ENCODE results near the gene LHFPL6. TPM values are rescaled to one million over a fixed set of nuclear protein-coding genes. Genes with fewer than 3 reads are reported as not detected.

The LHFPL6 gene
- polyA plus RNA-seq, 2 of the 4 experiments (the other 2 are of a cell fraction), result 1.7 to 5.4 TPM

DNA sequence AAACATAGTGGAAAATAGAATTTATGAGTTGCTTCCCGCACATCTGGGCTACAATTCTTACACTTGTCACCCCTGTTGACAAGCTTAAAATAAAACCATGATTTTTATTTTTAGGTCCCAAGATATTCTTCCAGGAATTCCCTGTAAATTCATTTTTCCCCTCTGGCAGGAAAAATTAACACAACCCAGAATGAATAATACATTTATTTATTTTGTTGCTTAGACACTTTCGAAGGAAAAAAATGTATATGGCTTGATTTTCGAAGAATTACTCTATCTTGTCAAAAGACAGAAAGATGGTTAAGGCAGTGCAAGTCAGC, 74.4 kb downstream of the LHFPL6 start (continued):
- TF ChIP-seq, protein P1, sequence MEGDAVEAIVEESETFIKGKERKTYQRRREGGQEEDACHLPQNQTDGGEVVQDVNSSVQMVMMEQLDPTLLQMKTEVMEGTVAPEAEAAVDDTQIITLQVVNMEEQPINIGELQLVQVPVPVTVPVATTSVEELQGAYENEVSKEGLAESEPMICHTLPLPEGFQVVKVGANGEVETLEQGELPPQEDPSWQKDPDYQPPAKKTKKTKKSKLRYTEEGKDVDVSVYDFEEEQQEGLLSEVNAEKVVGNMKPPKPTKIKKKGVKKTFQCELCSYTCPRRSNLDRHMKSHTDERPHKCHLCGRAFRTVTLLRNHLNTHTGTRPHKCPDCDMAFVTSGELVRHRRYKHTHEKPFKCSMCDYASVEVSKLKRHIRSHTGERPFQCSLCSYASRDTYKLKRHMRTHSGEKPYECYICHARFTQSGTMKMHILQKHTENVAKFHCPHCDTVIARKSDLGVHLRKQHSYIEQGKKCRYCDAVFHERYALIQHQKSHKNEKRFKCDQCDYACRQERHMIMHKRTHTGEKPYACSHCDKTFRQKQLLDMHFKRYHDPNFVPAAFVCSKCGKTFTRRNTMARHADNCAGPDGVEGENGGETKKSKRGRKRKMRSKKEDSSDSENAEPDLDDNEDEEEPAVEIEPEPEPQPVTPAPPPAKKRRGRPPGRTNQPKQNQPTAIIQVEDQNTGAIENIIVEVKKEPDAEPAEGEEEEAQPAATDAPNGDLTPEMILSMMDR (IDR thresholded peaks at IDR 0.05), result no peak
- TF ChIP-seq MAFK (IDR thresholded peaks at IDR 0.05; ENCODE audit: partially characterized antibody) (no peak), ZSCAN20 (CRISPR knock-in tag; IDR thresholded peaks at IDR 0.05) (no peak)

DNA sequence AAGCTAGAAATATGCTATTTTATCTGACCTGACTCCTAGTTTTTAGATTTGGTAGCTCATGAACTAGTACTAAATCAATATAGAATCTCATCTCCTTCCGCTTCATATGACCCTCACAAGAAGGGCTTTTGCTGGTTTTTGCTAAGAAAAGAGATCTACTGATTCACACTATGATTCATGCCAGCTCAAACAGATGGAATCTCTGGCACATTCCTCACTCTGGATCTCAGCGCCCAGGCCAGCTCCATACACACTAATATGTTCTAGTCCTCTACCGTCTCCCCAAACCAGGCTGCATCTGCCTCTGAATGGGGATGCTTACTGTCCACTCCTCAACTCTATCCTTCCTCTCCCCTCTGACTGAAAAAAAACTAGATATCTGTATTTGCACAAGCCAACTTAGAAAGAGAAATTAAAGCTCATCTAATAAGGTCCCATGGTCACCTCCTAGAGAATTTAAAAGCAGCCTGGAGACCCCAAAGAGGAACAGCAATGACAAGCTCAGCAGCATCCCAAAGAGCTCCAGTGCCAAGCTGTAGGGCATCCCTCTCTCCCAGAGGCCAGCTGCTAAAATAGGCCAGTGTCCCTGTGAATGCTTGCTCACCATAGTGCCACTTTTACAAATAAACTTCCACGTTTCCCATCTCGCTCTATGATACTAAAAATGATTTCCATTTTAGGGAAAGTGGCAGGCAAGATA, 74.9 kb downstream of the LHFPL6 start:
- H3K4me2 ChIP-seq, result peak overlapping the region; percentile 73
- 41% methylated on average over 5 of the region's 5 CpGs for WGBS (ENCODE audit: missing lambda C conversion rate)
- FAIRE-seq (no peak), DNase-seq (ENCODE audit: low read depth in 1 of 2, low spot score in 1 of 2) (peak; percentile 48 to 65), ATAC-seq (peak; percentile 96 to 99)
- peak overlapping the region; percentile 54 to 89 for H3K27ac ChIP-seq
- TF ChIP-seq JUNB (IDR thresholded peaks at IDR 0.05), result peak; percentile 59
- TF ChIP-seq FOSL2 (IDR thresholded peaks at IDR 0.05), result peak; percentile 72
- TF ChIP-seq FOSL2 (CRISPR knock-in tag; IDR thresholded peaks at IDR 0.05), result peak; percentile 82
- TF ChIP-seq CEBPB (IDR thresholded peaks at IDR 0.05), result no peak
- TF ChIP-seq GATA3 (IDR thresholded peaks at IDR 0.05; ENCODE audit: borderline replicate concordance), result peak; percentile 26; the same call in 1 of the 2 replicates
- no peaks in the 10 kb centered on the region for H3K9me3 ChIP-seq
- peaks cover 31% of the 10 kb centered on the region for H3K4me1 ChIP-seq
- POLR2A ChIA-PET, result no interaction called here
- CTCF ChIA-PET, result interaction anchor here (0.7 to 1.8 kb wide), 3 partner anchors 21 to 146 kb away, joined by 4 to 5 read pairs (median 5); partner anchors contain the start of gene LHFPL6
- H3K4me3 ChIP-seq, result no peak overlapping the region

DNA sequence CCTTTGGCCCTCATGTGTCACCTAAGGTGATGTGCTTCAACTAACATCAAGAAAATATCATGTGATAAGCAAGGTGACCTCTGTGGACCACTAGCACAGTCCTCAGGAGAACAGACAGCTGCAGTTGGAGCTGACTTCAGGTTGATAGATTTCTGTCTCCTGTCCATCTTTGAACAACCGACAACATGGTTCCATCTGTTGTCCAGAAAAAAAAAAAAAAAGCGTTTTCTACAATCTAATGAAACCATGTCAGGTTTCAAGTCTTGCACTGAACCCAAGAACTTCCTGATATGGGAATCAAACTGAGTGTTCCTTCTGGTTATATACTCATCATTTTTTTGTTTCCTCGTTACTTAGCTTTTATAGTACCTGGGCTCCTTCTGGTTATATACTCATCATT, 75.7 kb downstream of the LHFPL6 start:
- peak overlapping the region; percentile 73 for H3K4me2 ChIP-seq
- no peak for FAIRE-seq
- no peak overlapping the region for H3K4me3 ChIP-seq
- POLR2A ChIA-PET, result interaction anchor here (0.6 kb wide), 1 partner anchor 407 kb away, joined by 4 read pairs; no protein-coding TSS in a partner anchor
- no peak for ATAC-seq
- WGBS (ENCODE audit: missing lambda C conversion rate), result 79% methylated on average over 3 of the region's 3 CpGs
- DNase-seq (ENCODE audit: low read depth in 1 of 2, low spot score in 1 of 2), result no peak
- H3K4me1 ChIP-seq, result peaks cover 31% of the 10 kb centered on the region
- H3K27ac ChIP-seq, result peak overlapping the region; percentile 54 to 67
- CTCF ChIA-PET, result interaction anchor here (1.3 to 1.8 kb wide), 2 partner anchors 22 to 75 kb away, joined by 4 to 5 read pairs; partner anchors contain the start of gene LHFPL6
- TF ChIP-seq NFE2L2 (conservative IDR thresholded peaks at IDR 0.05; ENCODE audit: low read length), result no peak
- no peak for TF ChIP-seq NR3C1 (IDR thresholded peaks at IDR 0.05)
- no peak for TF ChIP-seq MYC (IDR thresholded peaks at IDR 0.05; ENCODE audit: borderline replicate concordance, low read length)
- no peak for TF ChIP-seq KDM5A (IDR thresholded peaks at IDR 0.05)
- TF ChIP-seq EHF (CRISPR knock-in tag; IDR thresholded peaks at IDR 0.05), result no peak
- no peak for TF ChIP-seq FOSB (CRISPR knock-in tag; IDR thresholded peaks at IDR 0.05)
- no peak for TF ChIP-seq ZFP36 (IDR thresholded peaks at IDR 0.05; ENCODE audit: borderline replicate concordance, partially characterized antibody)
- TF ChIP-seq HOXB5 (CRISPR knock-in tag; IDR thresholded peaks at IDR 0.05), result no peak
- H3K9me3 ChIP-seq, result no peaks in the 10 kb centered on the region

DNA sequence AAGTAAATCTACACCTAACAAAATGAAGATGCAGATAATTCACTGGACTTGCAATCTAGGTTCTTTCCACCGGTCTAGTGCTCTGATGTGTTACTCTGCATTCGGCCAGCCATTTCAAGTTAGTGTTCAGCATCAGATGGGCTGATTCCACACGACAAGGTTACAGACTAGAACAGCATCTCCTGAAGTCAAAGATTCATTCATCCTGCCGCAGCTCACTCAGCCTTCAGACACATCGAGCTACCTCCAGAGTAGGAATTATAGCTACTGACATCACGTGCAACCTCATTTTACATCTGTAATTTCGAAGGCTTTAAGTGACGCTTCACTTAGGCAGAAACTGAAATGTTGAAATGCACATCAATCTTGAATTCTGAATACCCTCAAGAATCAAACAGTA, 76.5 kb downstream of the LHFPL6 start:
- ATAC-seq (no peak), FAIRE-seq (no peak), DNase-seq (ENCODE audit: low read depth in 1 of 2, low spot score in 1 of 2) (no peak)
- ChIA-PET CTCF (no interaction called here), POLR2A (no interaction called here)
- H3K4me2 ChIP-seq, result no peak overlapping the region
- H3K4me1 ChIP-seq, result peaks cover 26% of the 10 kb centered on the region
- no peak for TF ChIP-seq JUNB (IDR thresholded peaks at IDR 0.05)
- no peak for TF ChIP-seq SREBF2 (IDR thresholded peaks at IDR 0.05)
- no peak for TF ChIP-seq FOXS1 (CRISPR knock-in tag; IDR thresholded peaks at IDR 0.05)
- TF ChIP-seq NFE2L2 (conservative IDR thresholded peaks at IDR 0.05; ENCODE audit: low read length), result no peak
- no peak for TF ChIP-seq EP300 (IDR thresholded peaks at IDR 0.05)
- H3K27ac ChIP-seq, result no peak overlapping the region
- WGBS (ENCODE audit: missing lambda C conversion rate), result 84% methylated on average over 8 of the region's 8 CpGs
- H3K9me3 ChIP-seq, result no peaks in the 10 kb centered on the region
- H3K4me3 ChIP-seq, result no peak overlapping the region
